Measurements from ENCODE around the gene MRPL49.

- no peak for TF ChIP-seq CTCF (IDR thresholded peaks at IDR 0.05)
- no peak for TF ChIP-seq POLR2AphosphoS5 (IDR thresholded peaks at IDR 0.05)
Observed at GRCh38 chr11:65107078-65107477, 15.0 kb upstream of the MRPL49 start.
